WTC11 (cell line): ENCODE data around the gene HOXA10. TPM values are rescaled to one million over a fixed set of nuclear protein-coding genes. Genes with fewer than 3 reads are reported as not detected.

Experiments used
- ATAC-seq: fragments of 200-7000 bp; cut with Tn5 transposase; 2 replicates; pipeline ENCODE4 v1.10.0; 2021; ENCODE audit warnings: mild to moderate bottlenecking, moderate library complexity
- CTCF ChIA-PET: fragments of 300-600 bp; sonication (Branson Sonifier 250); formaldehyde crosslinking; loops from one replicate; lab custom pipeline; 2021; ENCODE audit warnings: antibody characterized with exemption; lab: Charles Lee
- POLR2A ChIA-PET: fragments of 350-600 bp; sonication (Branson Sonifier 250); formaldehyde crosslinking; loops from one replicate; lab custom pipeline; 2021; ENCODE audit warnings: antibody characterized with exemption; lab: Charles Lee
- DNase-seq: peaks from one replicate; pipeline ENCODE4 v3.0.0; 2021; ENCODE audit warnings: low spot score
- H3K27ac Mint-ChIP-seq: 2 replicates; pipeline ENCODE4 v1.8.0; 2021; ENCODE audit warnings: mixed read lengths
- H3K27me3 Mint-ChIP-seq: 2 replicates; pipeline ENCODE4 v1.8.0; 2021; ENCODE audit warnings: low read depth, mild to moderate bottlenecking, moderate library complexity, mixed read lengths
- H3K36me3 Mint-ChIP-seq: 2 replicates; pipeline ENCODE4 v1.8.0; 2021; ENCODE audit warnings: mixed read lengths
- H3K4me1 Mint-ChIP-seq: 2 replicates; pipeline ENCODE4 v1.8.0; 2022; ENCODE audit warnings: mixed read lengths
- H3K4me3 Mint-ChIP-seq: 2 replicates; pipeline ENCODE4 v1.8.0; 2021; ENCODE audit warnings: mild to moderate bottlenecking, moderate library complexity, mixed read lengths
- H3K9me3 Mint-ChIP-seq: 2 replicates; pipeline ENCODE4 v1.8.0; 2021; ENCODE audit warnings: mixed read lengths
- FOXP4 ChIP-seq: sonication (generic); formaldehyde crosslinking; IDR thresholded peaks from 2 replicates; pipeline ENCODE4 v1.8.0; 2022; ENCODE audit warnings: mild to moderate bottlenecking, missing genetic modification reagents
- GRHL2 ChIP-seq: fragments of 250-450 bp; sonication (Bioruptor Pico); IDR thresholded peaks from 2 replicates; pipeline ENCODE4 v1.8.0; 2022; ENCODE audit warnings: mild to moderate bottlenecking, moderate library complexity; ENCODE audit not compliant: insufficient replicate concordance, severe bottlenecking
- HMGA2 ChIP-seq: fragments of 250-450 bp; sonication (Bioruptor Pico); IDR thresholded peaks from 2 replicates; pipeline ENCODE4 v1.4.0; 2021; ENCODE audit warnings: mild to moderate bottlenecking, moderate library complexity
- PREB ChIP-seq: sonication (generic); formaldehyde crosslinking; IDR thresholded peaks from 2 replicates; pipeline ENCODE4 v1.8.1; 2022; ENCODE audit warnings: mild to moderate bottlenecking, missing genetic modification reagents, moderate library complexity, borderline replicate concordance
- PRRX2 ChIP-seq: fragments of 250-450 bp; sonication (Bioruptor Pico); IDR thresholded peaks from 2 replicates; pipeline ENCODE4 v1.8.0; 2021; ENCODE audit warnings: mild to moderate bottlenecking
- SMAD3 ChIP-seq: sonication (generic); formaldehyde crosslinking; IDR thresholded peaks from 2 replicates; pipeline ENCODE4 v1.8.0; 2022; ENCODE audit warnings: missing genetic modification reagents, mild to moderate bottlenecking, borderline replicate concordance
- STAT6 ChIP-seq: sonication (generic); formaldehyde crosslinking; conservative IDR thresholded peaks from 2 replicates; pipeline ENCODE4 v1.8.1; 2023; ENCODE audit warnings: mild to moderate bottlenecking, low read depth, missing genetic modification reagents, moderate library complexity
- TP53 ChIP-seq: sonication (generic); formaldehyde crosslinking; IDR thresholded peaks from 2 replicates; pipeline ENCODE4 v1.8.1; 2023; ENCODE audit warnings: mild to moderate bottlenecking, missing genetic modification reagents
- ZBTB43 ChIP-seq: sonication (generic); formaldehyde crosslinking; IDR thresholded peaks from 2 replicates; pipeline ENCODE4 v1.8.1; 2023; ENCODE audit warnings: mild to moderate bottlenecking, missing genetic modification reagents
- ZNF219 ChIP-seq: sonication (generic); formaldehyde crosslinking; IDR thresholded peaks from 2 replicates; pipeline ENCODE4 v1.8.0; 2023; ENCODE audit warnings: missing genetic modification reagents, mild to moderate bottlenecking, borderline replicate concordance
- total RNA-seq: library from RNA; stranded (reverse); gene quantifications from 3 replicates; pipeline ENCODE4 v1.2.3, GENCODE V29; 2021
- TF ChIP-seq, protein P1 (sequence below): sonication (generic); formaldehyde crosslinking; IDR thresholded peaks from 2 replicates; pipeline ENCODE4 v1.8.1; 2022; ENCODE audit warnings: mild to moderate bottlenecking, moderate library complexity, missing genetic modification reagents
- TF ChIP-seq, protein P2 (sequence below): fragments of 250-450 bp; sonication (Bioruptor Pico); IDR thresholded peaks from 2 replicates; pipeline ENCODE4 v2.1.2; 2022; ENCODE audit warnings: mild to moderate bottlenecking, moderate library complexity

Gene HOXA10
- total RNA-seq, 1 experiment from 2014 or later = 0.07 TPM

- no peak for TF ChIP-seq STAT6 (CRISPR knock-in tag)
- TF ChIP-seq TP53 (CRISPR knock-in tag) = no peak
- no peak for TF ChIP-seq PRRX2
- TF ChIP-seq ZBTB43 (CRISPR knock-in tag) = no peak
- TF ChIP-seq GRHL2 (CRISPR knock-in tag) = no peak
- TF ChIP-seq FOXP4 = no peak
- TF ChIP-seq, protein P1, sequence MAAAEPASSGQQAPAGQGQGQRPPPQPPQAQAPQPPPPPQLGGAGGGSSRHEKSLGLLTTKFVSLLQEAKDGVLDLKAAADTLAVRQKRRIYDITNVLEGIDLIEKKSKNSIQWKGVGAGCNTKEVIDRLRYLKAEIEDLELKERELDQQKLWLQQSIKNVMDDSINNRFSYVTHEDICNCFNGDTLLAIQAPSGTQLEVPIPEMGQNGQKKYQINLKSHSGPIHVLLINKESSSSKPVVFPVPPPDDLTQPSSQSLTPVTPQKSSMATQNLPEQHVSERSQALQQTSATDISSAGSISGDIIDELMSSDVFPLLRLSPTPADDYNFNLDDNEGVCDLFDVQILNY (CRISPR knock-in tag) = no peak
- no peak for TF ChIP-seq SMAD3 (CRISPR knock-in tag)
Measured at GRCh38 chr7:27146491-27147198, 27.5 kb downstream of the HOXA10 start (continued).

GRCh38 chr7:27145914-27146412, 28.2 kb downstream of the HOXA10 start:
- H3K4me3 Mint-ChIP-seq = no peak overlapping the region
- POLR2A ChIA-PET = no interaction called here

More at GRCh38 chr7:27145914-27146412, 28.2 kb downstream of the HOXA10 start:
- CTCF ChIA-PET = interaction anchor here (1.0 to 3.5 kb wide), 4 partner anchors 15 to 34 kb away, joined by 3 to 46 read pairs (median 5); no protein-coding TSS in a partner anchor
- H3K27ac Mint-ChIP-seq = no peak overlapping the region
- TF ChIP-seq ZNF219 (CRISPR knock-in tag) (no peak), PREB (CRISPR knock-in tag) (no peak), HMGA2 (CRISPR knock-in tag) (no peak), SMAD3 (CRISPR knock-in tag) (no peak)
- TF ChIP-seq, protein P2, sequence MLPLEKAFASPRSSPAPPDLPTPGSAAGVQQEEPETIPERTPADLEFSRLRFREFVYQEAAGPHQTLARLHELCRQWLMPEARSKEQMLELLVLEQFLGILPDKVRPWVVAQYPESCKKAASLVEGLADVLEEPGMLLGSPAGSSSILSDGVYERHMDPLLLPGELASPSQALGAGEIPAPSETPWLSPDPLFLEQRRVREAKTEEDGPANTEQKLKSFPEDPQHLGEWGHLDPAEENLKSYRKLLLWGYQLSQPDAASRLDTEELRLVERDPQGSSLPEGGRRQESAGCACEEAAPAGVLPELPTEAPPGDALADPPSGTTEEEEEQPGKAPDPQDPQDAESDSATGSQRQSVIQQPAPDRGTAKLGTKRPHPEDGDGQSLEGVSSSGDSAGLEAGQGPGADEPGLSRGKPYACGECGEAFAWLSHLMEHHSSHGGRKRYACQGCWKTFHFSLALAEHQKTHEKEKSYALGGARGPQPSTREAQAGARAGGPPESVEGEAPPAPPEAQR = no peak
- H3K9me3 Mint-ChIP-seq = no peaks in the 10 kb centered on the region
- DNase-seq = no peak
- no peak for ATAC-seq
- H3K36me3 Mint-ChIP-seq = no peaks in the 10 kb centered on the region
- H3K4me1 Mint-ChIP-seq = peaks cover 27% of the 10 kb centered on the region
- peaks cover 100% of the 10 kb centered on the region for H3K27me3 Mint-ChIP-seq
